GM23248 (cell line): ENCODE results near the gene COPS2. TPM values are rescaled to one million over a fixed set of nuclear protein-coding genes. Genes with fewer than 3 reads are reported as not detected.

Source experiments
- DNase-seq: peaks from one replicate; pipeline ENCODE4 v3.0.0-alpha.2; 2015
- H2AFZ ChIP-seq: fragments of 200-600 bp; sonication (generic); 2 replicates; pipeline ENCODE4 v1.6.1; 2016; ENCODE audit warnings: antibody characterized with exemption
- H3F3A ChIP-seq: fragments of 200-600 bp; sonication (generic); 2 replicates; pipeline ENCODE4 v1.6.1; 2016; ENCODE audit warnings: mild to moderate bottlenecking, antibody characterized with exemption, mixed run types; ENCODE audit not compliant: insufficient read depth
- H3K27ac ChIP-seq: fragments of 200-600 bp; sonication (generic); 2 replicates; pipeline ENCODE4 v1.5.1; 2016; ENCODE audit warnings: mild to moderate bottlenecking
- H3K27me3 ChIP-seq: fragments of 200-600 bp; sonication (generic); replicated peaks from 2 replicates; pipeline ENCODE4 v1.6.1; 2016; ENCODE audit warnings: mild to moderate bottlenecking; ENCODE audit not compliant: insufficient read depth
- H3K36me3 ChIP-seq: fragments of 200-600 bp; sonication (generic); 2 replicates; pipeline ENCODE4 v1.6.1; 2016; ENCODE audit warnings: low read depth, mild to moderate bottlenecking
- H3K4me1 ChIP-seq: fragments of 200-600 bp; sonication (generic); 2 replicates; pipeline ENCODE4 v1.6.1; 2016; ENCODE audit warnings: mild to moderate bottlenecking; ENCODE audit not compliant: insufficient read depth
- H3K4me2 ChIP-seq: fragments of 200-600 bp; sonication (generic); one replicate; pipeline ENCODE4 v1.6.1; 2016; ENCODE audit warnings: mild to moderate bottlenecking; ENCODE audit not compliant: unreplicated experiment
- H3K4me3 ChIP-seq: fragments of 200-600 bp; sonication (generic); 2 replicates; pipeline ENCODE4 v1.5.1; 2016; ENCODE audit warnings: mild to moderate bottlenecking
- H3K79me2 ChIP-seq: fragments of 200-600 bp; sonication (generic); 2 replicates; pipeline ENCODE4 v1.6.1; 2016; ENCODE audit warnings: mild to moderate bottlenecking; ENCODE audit not compliant: insufficient read depth
- H3K9ac ChIP-seq: fragments of 200-600 bp; sonication (generic); 2 replicates; pipeline ENCODE4 v1.6.1; 2016; ENCODE audit warnings: mild to moderate bottlenecking
- H3K9me2 ChIP-seq: fragments of 200-600 bp; sonication (generic); 2 replicates; pipeline ENCODE4 v1.6.1; 2016; ENCODE audit warnings: mixed run types, mild to moderate bottlenecking, moderate library complexity; ENCODE audit not compliant: insufficient read depth
- H3K9me3 ChIP-seq: fragments of 200-600 bp; sonication (generic); one replicate; pipeline ENCODE4 v1.6.1; 2017; ENCODE audit warnings: low read depth
- H4K20me1 ChIP-seq: fragments of 200-600 bp; sonication (generic); 2 replicates; pipeline ENCODE4 v1.6.0; 2016; ENCODE audit not compliant: insufficient read depth
- EZH2 ChIP-seq: fragments of 200-600 bp; sonication (generic); IDR thresholded peaks from 2 replicates; pipeline ENCODE4 v1.6.1; 2018; ENCODE audit warnings: antibody characterized with exemption, mild to moderate bottlenecking; ENCODE audit not compliant: insufficient read depth, poor library complexity, severe bottlenecking
- EZH2phosphoT487 ChIP-seq: fragments of 200-600 bp; sonication (generic); IDR thresholded peaks from 2 replicates; pipeline ENCODE4 v1.6.1; 2018; ENCODE audit warnings: antibody characterized with exemption, moderate library complexity, mild to moderate bottlenecking, low read depth; ENCODE audit not compliant: insufficient read depth
- WGBS, 2 experiments: methylation state at CpG; one replicate each; pipeline ENCODE4 v1.1.6; 2015 to 2017; ENCODE audit warnings: low lambda C conversion rate in 2 of 2, low coverage in 1 of 2; ENCODE audit errors: missing lambda C conversion rate in 2 of 2; 5-methylcytosine and 5-hydroxymethylcytosine counted together
- in situ Hi-C: fragments of 300-500 bp; cut with MboI; formaldehyde crosslinking; loops from 2 replicates; pipeline ENCODE4 v1.15.0; 2020
- polyA plus RNA-seq: library from polyadenylated mRNA; unstranded; fragments of >200 nt; fragmentation: Nextera tagmentation; extraction: Ambion mirVana; gene quantifications from 2 replicates; pipeline ENCODE4 v1.2.1, GENCODE V29; 2016
- total RNA-seq: library from RNA; depleted of rRNA; stranded (reverse); fragments of >200 nt; shearing (Covaris generic); gene quantifications from 2 replicates; pipeline ENCODE4 v1.2.3, GENCODE V29; 2014

The COPS2 gene
- total and polyA plus RNA-seq, 2 experiments from 2014 or later, result 58.0 to 60.1 TPM

DNA sequence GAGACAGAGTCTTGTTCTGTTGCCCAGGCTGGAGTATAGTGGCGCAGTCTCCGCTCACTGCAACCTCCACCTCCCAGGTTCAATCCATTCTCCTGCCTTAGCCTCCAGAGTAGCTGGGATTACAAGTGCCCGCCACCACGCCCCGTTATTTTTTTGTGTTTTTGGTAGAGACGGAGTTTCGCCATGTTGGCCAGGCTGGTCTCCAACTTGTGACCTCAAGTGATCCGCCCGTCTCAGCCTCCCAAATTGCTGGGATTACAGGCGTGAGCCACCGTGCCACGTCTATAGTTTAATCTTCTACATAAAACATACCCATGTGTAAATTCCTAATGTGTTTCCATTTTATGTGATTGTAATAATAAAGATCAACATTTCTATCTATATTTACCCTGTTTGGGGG lies 16.4 kb upstream of the COPS2 start:
- no peaks in the 10 kb centered on the region for H3K36me3 ChIP-seq
- no peaks in the 10 kb centered on the region for H3K27me3 ChIP-seq
- WGBS, 2 experiments, result 90 to 94% methylated on average over 12 of the region's 12 CpGs
- H3K4me3 ChIP-seq, result peak overlapping the region; percentile 95; the same call in 1 of the 2 replicates
- H3K9me2 ChIP-seq, result no peaks in the 10 kb centered on the region
- peaks cover 28% of the 10 kb centered on the region for H3F3A ChIP-seq
- H2AFZ ChIP-seq, result no peak overlapping the region
- no peak for DNase-seq
- H3K27ac ChIP-seq, result no peak overlapping the region
- no peaks in the 10 kb centered on the region for H4K20me1 ChIP-seq
- no peak overlapping the region for H3K9ac ChIP-seq
- H3K4me2 ChIP-seq, result peak overlapping the region; percentile 99
- TF ChIP-seq EZH2 (no peak), EZH2phosphoT487 (no peak)
- peaks cover 78% of the 10 kb centered on the region for H3K79me2 ChIP-seq
- no peaks in the 10 kb centered on the region for H3K9me3 ChIP-seq
- in situ Hi-C loops, result no loop called here
- peaks cover 15% of the 10 kb centered on the region for H3K4me1 ChIP-seq

DNA sequence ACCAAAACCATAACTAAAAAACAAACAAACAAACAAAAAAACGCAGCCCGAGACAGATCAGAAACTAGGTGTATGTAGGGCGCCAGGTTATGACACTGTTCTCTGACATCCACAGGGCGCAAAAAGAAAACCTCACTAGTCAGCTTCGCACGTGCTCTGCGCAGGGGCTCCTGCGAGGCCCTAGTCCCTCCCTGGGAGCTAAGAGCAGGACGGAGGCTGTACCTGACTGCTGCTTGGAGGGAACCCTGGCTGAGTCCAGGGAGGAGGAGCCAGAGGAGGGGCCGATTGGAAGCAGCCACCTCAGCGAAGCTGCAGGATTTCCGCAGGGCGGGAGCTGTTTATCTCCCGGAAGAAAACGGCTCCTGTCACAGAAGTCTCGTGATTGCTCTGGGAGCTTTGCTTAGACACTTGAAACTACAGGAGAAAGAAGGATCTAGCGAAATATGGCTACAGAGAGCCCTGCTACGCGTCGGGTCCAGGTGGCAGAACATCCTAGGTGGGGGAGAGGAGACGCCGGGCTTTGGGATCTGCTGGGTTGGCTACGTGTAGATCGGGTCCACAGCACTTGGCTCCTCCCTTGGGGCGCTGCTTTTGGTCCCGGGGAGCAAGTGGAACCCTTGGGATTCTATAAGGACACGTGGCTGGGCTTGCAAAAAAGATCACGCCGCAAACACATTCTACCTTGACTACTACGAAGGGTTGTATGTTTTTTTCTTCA lies 14.6 kb upstream of the COPS2 start, which contains the start of gene GALK2:
Gene GALK2, plus strand, starts transcription at position 368 of the 718 bp plus-strand sequence. Its CDS starts 76 bp downstream, at position 444.
- peak; percentile 94 for DNase-seq
- Histone ChIP-seq H3K27me3 (no peaks in the 10 kb centered on the region), H3K4me3 (peak within 1 kb of the TSS; percentile 95), H3K4me1 (peaks cover 15% of the 10 kb centered on the region), H3K79me2 (peaks cover 74% of the 10 kb centered on the region), H3K27ac (peak within 1 kb of the TSS; percentile 90), H3F3A (peaks cover 28% of the 10 kb centered on the region), H3K4me2 (peak within 1 kb of the TSS; percentile 99), H3K9me3 (no peaks in the 10 kb centered on the region), H4K20me1 (no peaks in the 10 kb centered on the region), H3K36me3 (no peaks in the 10 kb centered on the region), H3K9ac (peak within 1 kb of the TSS; percentile 96), H3K9me2 (no peaks in the 10 kb centered on the region), H2AFZ (peak within 1 kb of the TSS; percentile 98)
- in situ Hi-C loops, result no loop called here
- WGBS, 2 experiments, result 2 to 3% methylated on average over 30 of the region's 30 CpGs
- TF ChIP-seq EZH2phosphoT487 (no peak), EZH2 (no peak)

DNA sequence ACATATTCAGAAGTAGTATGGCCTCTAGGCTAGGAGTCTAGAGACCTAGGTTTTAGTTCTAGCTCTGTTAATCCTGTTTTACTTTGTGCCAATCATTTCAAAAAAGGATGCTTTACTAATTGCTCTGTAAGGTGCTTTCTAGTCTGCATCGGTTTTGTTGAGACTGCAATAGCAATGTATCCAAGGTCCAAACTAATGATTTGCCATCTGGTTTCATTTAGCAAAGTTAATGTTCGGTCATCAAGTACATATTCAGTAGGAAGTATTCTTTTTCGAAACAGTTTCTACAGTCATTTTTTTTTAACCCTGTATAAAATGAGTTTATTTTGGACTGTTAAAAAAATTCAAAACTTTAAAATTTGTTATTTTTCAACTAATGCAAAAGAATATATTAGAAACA lies 12.6 kb upstream of the COPS2 start:
- H3K4me2 ChIP-seq, result no peak overlapping the region
- 10 to 12% methylated on average over 3 of the region's 3 CpGs for WGBS, 2 experiments
- H3F3A ChIP-seq, result peaks cover 28% of the 10 kb centered on the region

DNA sequence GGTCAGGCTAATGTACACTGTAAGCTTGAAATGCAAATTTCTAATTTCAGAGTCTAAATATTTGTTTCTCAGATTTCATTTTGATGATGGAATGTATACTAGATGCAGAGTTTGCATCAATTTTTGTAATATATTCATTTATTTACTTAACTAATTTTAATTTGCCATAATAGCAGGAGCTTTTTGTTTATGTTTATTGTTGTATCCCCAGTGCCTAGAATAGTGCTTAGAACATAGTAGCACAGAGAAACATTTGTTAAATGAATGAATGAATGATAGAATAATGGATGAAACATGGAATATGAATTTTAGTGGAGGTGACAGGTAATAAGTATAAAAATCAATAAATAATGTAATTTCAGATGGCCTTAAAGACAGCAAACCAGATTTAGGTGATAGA lies 9.5 kb upstream of the COPS2 start:
- Histone ChIP-seq H4K20me1 (no peaks in the 10 kb centered on the region), H2AFZ (no peak overlapping the region), H3K36me3 (0 out of 2 replicates have a peak, but pooled peaks cover 3% of the 10 kb centered on the region), H3K4me2 (no peak overlapping the region), H3K9me2 (no peaks in the 10 kb centered on the region), H3K4me1 (no peaks in the 10 kb centered on the region), H3K79me2 (peaks cover 77% of the 10 kb centered on the region), H3K27me3 (no peaks in the 10 kb centered on the region), H3K4me3 (no peak overlapping the region), H3K27ac (no peak overlapping the region), H3K9me3 (no peaks in the 10 kb centered on the region), H3K9ac (no peak overlapping the region), H3F3A (peaks cover 17% of the 10 kb centered on the region)
- in situ Hi-C loops, result no loop called here
- DNase-seq, result no peak
- TF ChIP-seq EZH2 (no peak), EZH2phosphoT487 (no peak)

More for the DNA sequence above, 12.6 kb upstream of the COPS2 start:
- Histone ChIP-seq H3K27ac (no peak overlapping the region), H4K20me1 (no peaks in the 10 kb centered on the region), H3K9me2 (no peaks in the 10 kb centered on the region), H3K9me3 (no peaks in the 10 kb centered on the region), H3K9ac (no peak overlapping the region), H3K36me3 (no peaks in the 10 kb centered on the region), H3K4me1 (peaks cover 15% of the 10 kb centered on the region), H2AFZ (no peak overlapping the region), H3K4me3 (no peak overlapping the region), H3K27me3 (no peaks in the 10 kb centered on the region), H3K79me2 (peaks cover 73% of the 10 kb centered on the region)
- in situ Hi-C loops, result no loop called here
- peak; percentile 32 for DNase-seq
- TF ChIP-seq EZH2phosphoT487 (no peak), EZH2 (no peak)
